ENCODE measurements around the gene KCNQ1OT1. TPM values are rescaled to one million over a fixed set of nuclear protein-coding genes. Genes with fewer than 3 reads are reported as not detected.

KCNQ1OT1 gene
- total RNA-seq, 2 experiments from 2014 or later: 0.19 to 0.22 TPM

GRCh38 chr11:2570841-2571597 is 128.8 kb downstream of the KCNQ1OT1 start:
- H3K4me1 Mint-ChIP-seq: no peaks in the 10 kb centered on the region
- CTCF ChIA-PET: interaction anchor here (0.8 kb wide), 1 partner anchor 286 kb away, joined by 3 read pairs; no protein-coding TSS in a partner anchor
- H3K36me3 Mint-ChIP-seq (ENCODE audit: low read depth): no peaks in the 10 kb centered on the region
- H3K27ac Mint-ChIP-seq: no peak overlapping the region
- POLR2A ChIA-PET: no interaction called here
- no peaks in the 10 kb centered on the region for H3K27me3 Mint-ChIP-seq
- no peak overlapping the region for H3K4me3 Mint-ChIP-seq
- no peaks in the 10 kb centered on the region for H3K9me3 Mint-ChIP-seq
- DNase-seq: no peak

- no peaks in the 10 kb centered on the region for H3K36me3 Mint-ChIP-seq (ENCODE audit: low read depth)
- ChIA-PET POLR2A (interaction anchor here (0.6 kb wide), 1 partner anchor 85 kb away, joined by 3 read pairs; no protein-coding TSS in a partner anchor), CTCF (interaction anchor here (0.8 kb wide), 1 partner anchor 287 kb away, joined by 3 read pairs; no protein-coding TSS in a partner anchor)
- no peaks in the 10 kb centered on the region for H3K9me3 Mint-ChIP-seq
- no peak overlapping the region for H3K27ac Mint-ChIP-seq
- no peak overlapping the region for H3K4me3 Mint-ChIP-seq
- no peaks in the 10 kb centered on the region for H3K27me3 Mint-ChIP-seq
- no peaks in the 10 kb centered on the region for H3K4me1 Mint-ChIP-seq
- no peak for DNase-seq
Measured at GRCh38 chr11:2570211-2570811, 129.5 kb downstream of the KCNQ1OT1 start.

GRCh38 chr11:2569731-2570210 is 130.0 kb downstream of the KCNQ1OT1 start:
- no peak for DNase-seq
- CTCF ChIA-PET: interaction anchor here (0.8 to 1.5 kb wide), 2 partner anchors 37 to 287 kb away, joined by 3 to 4 read pairs; no protein-coding TSS in a partner anchor
- no peaks in the 10 kb centered on the region for H3K36me3 Mint-ChIP-seq (ENCODE audit: low read depth)

GRCh38 chr11:2569321-2569721 is 130.5 kb downstream of the KCNQ1OT1 start:
- CTCF ChIA-PET: interaction anchor here (1.5 kb wide), 1 partner anchor 37 kb away, joined by 4 read pairs; no protein-coding TSS in a partner anchor

More at GRCh38 chr11:2569731-2570210, 130.0 kb downstream of the KCNQ1OT1 start:
- no peaks in the 10 kb centered on the region for H3K4me1 Mint-ChIP-seq
- no peak overlapping the region for H3K27ac Mint-ChIP-seq
- no peaks in the 10 kb centered on the region for H3K9me3 Mint-ChIP-seq
- no peaks in the 10 kb centered on the region for H3K27me3 Mint-ChIP-seq
- H3K4me3 Mint-ChIP-seq: no peak overlapping the region
- POLR2A ChIA-PET: interaction anchor here (0.6 kb wide), 1 partner anchor 86 kb away, joined by 3 read pairs; no protein-coding TSS in a partner anchor

GRCh38 chr11:2567026-2567671 is 132.6 kb downstream of the KCNQ1OT1 start:
- Mint-ChIP-seq H3K27me3 (no peaks in the 10 kb centered on the region), H3K9me3 (no peaks in the 10 kb centered on the region), H3K36me3 (ENCODE audit: low read depth) (no peaks in the 10 kb centered on the region), H3K4me1 (no peaks in the 10 kb centered on the region), H3K27ac (peak overlapping the region; percentile 19), H3K4me3 (no peak overlapping the region)
- CTCF ChIA-PET: interaction anchor here (0.7 kb wide), 1 partner anchor 13 kb away, joined by 4 read pairs; no protein-coding TSS in a partner anchor
- POLR2A ChIA-PET: no interaction called here
- DNase-seq: no peak

More at GRCh38 chr11:2569321-2569721, 130.5 kb downstream of the KCNQ1OT1 start:
- DNase-seq: no peak
- H3K27ac Mint-ChIP-seq: no peak overlapping the region
- POLR2A ChIA-PET: no interaction called here
- no peaks in the 10 kb centered on the region for H3K27me3 Mint-ChIP-seq
- no peaks in the 10 kb centered on the region for H3K36me3 Mint-ChIP-seq (ENCODE audit: low read depth)
- no peaks in the 10 kb centered on the region for H3K9me3 Mint-ChIP-seq
- no peak overlapping the region for H3K4me3 Mint-ChIP-seq
- no peaks in the 10 kb centered on the region for H3K4me1 Mint-ChIP-seq

- Mint-ChIP-seq H3K4me1 (no peaks in the 10 kb centered on the region), H3K4me3 (no peak overlapping the region), H3K36me3 (ENCODE audit: low read depth) (no peaks in the 10 kb centered on the region), H3K27ac (no peak overlapping the region), H3K9me3 (no peaks in the 10 kb centered on the region), H3K27me3 (no peaks in the 10 kb centered on the region)
- POLR2A ChIA-PET: no interaction called here
- CTCF ChIA-PET: interaction anchor here (0.7 kb wide), 1 partner anchor 12 kb away, joined by 4 read pairs; no protein-coding TSS in a partner anchor
- DNase-seq: no peak
Measured at GRCh38 chr11:2566223-2567025, 133.4 kb downstream of the KCNQ1OT1 start.

- Mint-ChIP-seq H3K4me3 (no peak overlapping the region), H3K9me3 (no peaks in the 10 kb centered on the region), H3K4me1 (no peaks in the 10 kb centered on the region), H3K36me3 (ENCODE audit: low read depth) (no peaks in the 10 kb centered on the region), H3K27me3 (no peaks in the 10 kb centered on the region), H3K27ac (no peak overlapping the region)
- no peak for DNase-seq
- CTCF ChIA-PET: no interaction called here
- POLR2A ChIA-PET: no interaction called here
Measured at GRCh38 chr11:2565447-2566222, 134.2 kb downstream of the KCNQ1OT1 start.

GRCh38 chr11:2564588-2565425 is 135.0 kb downstream of the KCNQ1OT1 start:
- DNase-seq: no peak
- Mint-ChIP-seq H3K4me3 (no peak overlapping the region), H3K27me3 (no peaks in the 10 kb centered on the region), H3K9me3 (no peaks in the 10 kb centered on the region), H3K27ac (no peak overlapping the region), H3K4me1 (no peaks in the 10 kb centered on the region), H3K36me3 (ENCODE audit: low read depth) (no peaks in the 10 kb centered on the region)
- ChIA-PET POLR2A (no interaction called here), CTCF (no interaction called here)

GRCh38 chr11:2564008-2564530 is 135.7 kb downstream of the KCNQ1OT1 start:
- Mint-ChIP-seq H3K4me1 (no peaks in the 10 kb centered on the region), H3K4me3 (no peak overlapping the region), H3K27ac (no peak overlapping the region), H3K36me3 (ENCODE audit: low read depth) (no peaks in the 10 kb centered on the region), H3K27me3 (no peaks in the 10 kb centered on the region), H3K9me3 (no peaks in the 10 kb centered on the region)
- no peak for DNase-seq
- ChIA-PET POLR2A (no interaction called here), CTCF (no interaction called here)

- H3K27me3 Mint-ChIP-seq: no peaks in the 10 kb centered on the region
- no peaks in the 10 kb centered on the region for H3K9me3 Mint-ChIP-seq
- no peaks in the 10 kb centered on the region for H3K36me3 Mint-ChIP-seq (ENCODE audit: low read depth)
- H3K4me1 Mint-ChIP-seq: no peaks in the 10 kb centered on the region
- no peak overlapping the region for H3K4me3 Mint-ChIP-seq
- DNase-seq: no peak
- no peak overlapping the region for H3K27ac Mint-ChIP-seq
- POLR2A ChIA-PET: no interaction called here
- CTCF ChIA-PET: no interaction called here
Measured at GRCh38 chr11:2563213-2564007, 136.4 kb downstream of the KCNQ1OT1 start.

GRCh38 chr11:2562890-2563212 is 136.9 kb downstream of the KCNQ1OT1 start:
- no peak for DNase-seq
- Mint-ChIP-seq H3K27ac (no peak overlapping the region), H3K27me3 (no peaks in the 10 kb centered on the region), H3K9me3 (no peaks in the 10 kb centered on the region), H3K36me3 (ENCODE audit: low read depth) (no peaks in the 10 kb centered on the region), H3K4me1 (no peaks in the 10 kb centered on the region), H3K4me3 (no peak overlapping the region)
- ChIA-PET CTCF (no interaction called here), POLR2A (no interaction called here)

All from activated CD4-positive, alpha-beta T cell treated with anti-CD3 and anti-CD28 coated beads, Interleukin-2, amount 10 ng/mL, durations not matched to agents 7 days and 5 days (primary cell).